Esophagus squamous epithelium (tissue), 5 donors: ENCODE data around the gene RAB40C. TPM values are rescaled to one million over a fixed set of nuclear protein-coding genes. Genes with fewer than 3 reads are reported as not detected.

Experiments
- DNase-seq: peaks from one replicate; lab custom pipeline; 2025; lab: John Stamatoyannopoulos, UW
- H3K27ac ChIP-seq, 4 donors: fragments of 200-600 bp; sonication (generic); one replicate each; pipeline ENCODE4 v1.5.1; 2016 to 2019; ENCODE audit warnings: mild to moderate bottlenecking in 1 of 4
- H3K27me3 ChIP-seq, 4 donors: fragments of 200-600 bp; sonication (generic); 1 replicate in 3 of 4; 2 replicates in 1 of 4; pipeline versions ENCODE4 v1.5.1 to v1.6.0; 2017 to 2021; ENCODE audit warnings: antibody characterized with exemption in 1 of 4
- H3K36me3 ChIP-seq, 3 donors: fragments of 200-600 bp; sonication (generic); one replicate each; pipeline ENCODE4 v1.5.1; 2016 to 2019
- H3K4me1 ChIP-seq, 3 donors: fragments of 200-600 bp; sonication (generic); one replicate each; pipeline ENCODE4 v1.5.1; 2017 to 2019
- H3K4me3 ChIP-seq, 4 donors: fragments of 200-600 bp; sonication (generic); 1 replicate in 3 of 4; 2 replicates in 1 of 4; pipeline ENCODE4 v1.5.1; 2016 to 2019; ENCODE audit warnings: mild to moderate bottlenecking in 2 of 4, moderate library complexity in 1 of 4
- H3K9me3 ChIP-seq, 3 donors: fragments of 200-600 bp; sonication (generic); one replicate each; pipeline ENCODE4 v1.5.1; 2016 to 2019
- POLR2A ChIP-seq, 4 donors: fragments of 450-650 bp; IDR thresholded peaks; one replicate each; pipeline ENCODE4 v1.6.1; 2017; ENCODE audit warnings: antibody characterized with exemption in 4 of 4, mild to moderate bottlenecking in 4 of 4, moderate library complexity in 3 of 4
- WGBS, 2 donors: methylation state at CpG; one replicate each; pipeline ENCODE4 v1.1.5; 2018; 5-methylcytosine and 5-hydroxymethylcytosine counted together
- intact Hi-C: fragments of 100-400 bp; cut with DNase I; formaldehyde crosslinking; loops from one replicate; pipeline ENCODE4 v1.15.0; 2022
- total RNA-seq, 4 donors: library from RNA; depleted of rRNA; stranded (reverse); fragments of >200 nt; gene quantifications; one replicate each; pipeline ENCODE4 v1.1.0, GENCODE V29; 2016
- TF ChIP-seq, protein P1 (sequence below), 6 experiments: fragments of 450-650 bp in 4 of 6; fragments of 200-600 bp in 2 of 6; sonication (generic) in 2 of 6; IDR thresholded peaks; one replicate each; pipeline ENCODE4 v1.5.1; 2016 to 2019; ENCODE audit warnings: antibody characterized with exemption in 6 of 6, mild to moderate bottlenecking in 4 of 6, moderate library complexity in 4 of 6
- donor health status: DM: yes; HTN: yes; CAD: no.

The RAB40C gene
- total RNA-seq, 4 donors from 2014 or later: 14.2 to 31.4 (median 20.3) TPM

DNA sequence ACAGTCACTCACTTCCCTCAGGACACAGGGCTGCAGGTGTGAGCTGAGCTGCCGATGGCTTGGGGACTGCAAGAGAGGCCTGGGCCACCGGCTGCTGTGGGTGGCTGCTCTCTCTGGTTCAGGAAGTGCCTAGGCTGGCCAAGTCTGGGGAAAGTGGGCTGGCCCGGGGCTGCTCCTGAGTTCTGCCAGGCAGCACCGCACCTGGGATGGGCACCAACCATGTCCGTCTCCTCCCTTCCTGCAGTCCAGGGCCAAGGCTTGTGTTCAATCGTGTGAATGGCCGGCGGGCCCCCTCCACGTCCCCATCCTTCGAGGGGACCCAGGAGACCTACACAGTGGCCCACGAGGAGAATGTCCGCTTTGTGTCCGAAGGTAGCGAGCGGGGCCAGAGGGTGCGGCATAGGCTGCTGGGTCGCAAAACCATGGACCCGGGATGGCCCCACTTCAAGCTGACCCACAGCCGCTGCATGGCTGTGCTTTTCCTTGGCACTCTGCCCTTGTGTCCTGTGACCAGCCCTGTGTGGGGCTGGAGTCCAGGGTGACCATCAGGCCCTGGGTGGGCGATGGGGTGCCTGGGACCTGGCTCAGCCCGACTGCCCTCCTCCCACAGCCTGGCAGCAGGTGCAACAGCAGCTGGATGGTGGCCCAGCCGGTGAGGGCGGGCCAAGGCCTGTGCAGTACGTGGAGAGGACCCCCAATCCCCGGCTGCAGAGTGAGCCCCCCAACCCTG lies 57.5 kb downstream of the RAB40C start:
- TF ChIP-seq POLR2A (IDR thresholded peaks at IDR 0.05): no peak
- TF ChIP-seq, protein P1, sequence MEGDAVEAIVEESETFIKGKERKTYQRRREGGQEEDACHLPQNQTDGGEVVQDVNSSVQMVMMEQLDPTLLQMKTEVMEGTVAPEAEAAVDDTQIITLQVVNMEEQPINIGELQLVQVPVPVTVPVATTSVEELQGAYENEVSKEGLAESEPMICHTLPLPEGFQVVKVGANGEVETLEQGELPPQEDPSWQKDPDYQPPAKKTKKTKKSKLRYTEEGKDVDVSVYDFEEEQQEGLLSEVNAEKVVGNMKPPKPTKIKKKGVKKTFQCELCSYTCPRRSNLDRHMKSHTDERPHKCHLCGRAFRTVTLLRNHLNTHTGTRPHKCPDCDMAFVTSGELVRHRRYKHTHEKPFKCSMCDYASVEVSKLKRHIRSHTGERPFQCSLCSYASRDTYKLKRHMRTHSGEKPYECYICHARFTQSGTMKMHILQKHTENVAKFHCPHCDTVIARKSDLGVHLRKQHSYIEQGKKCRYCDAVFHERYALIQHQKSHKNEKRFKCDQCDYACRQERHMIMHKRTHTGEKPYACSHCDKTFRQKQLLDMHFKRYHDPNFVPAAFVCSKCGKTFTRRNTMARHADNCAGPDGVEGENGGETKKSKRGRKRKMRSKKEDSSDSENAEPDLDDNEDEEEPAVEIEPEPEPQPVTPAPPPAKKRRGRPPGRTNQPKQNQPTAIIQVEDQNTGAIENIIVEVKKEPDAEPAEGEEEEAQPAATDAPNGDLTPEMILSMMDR (IDR thresholded peaks at IDR 0.05): no peak
- peaks cover 42 to 87% (median 42%) of the 10 kb centered on the region in 3 donors for H3K4me1 ChIP-seq
- H3K27ac ChIP-seq: peak overlapping the region in 2 of 4 donors; percentile 86 to 91
- H3K4me3 ChIP-seq: peak overlapping the region in 1 of 4 donors; percentile 92
- WGBS, 2 donors: no CpG with 5 or more reads among the region's 25 CpGs
- no peaks in the 10 kb centered on the region for H3K27me3 ChIP-seq
- intact Hi-C loops: no loop called here
- H3K9me3 ChIP-seq: no peaks in the 10 kb centered on the region
- peaks cover 0 to 11% (median 0%) of the 10 kb centered on the region in 3 donors for H3K36me3 ChIP-seq
- DNase-seq: no peak

DNA sequence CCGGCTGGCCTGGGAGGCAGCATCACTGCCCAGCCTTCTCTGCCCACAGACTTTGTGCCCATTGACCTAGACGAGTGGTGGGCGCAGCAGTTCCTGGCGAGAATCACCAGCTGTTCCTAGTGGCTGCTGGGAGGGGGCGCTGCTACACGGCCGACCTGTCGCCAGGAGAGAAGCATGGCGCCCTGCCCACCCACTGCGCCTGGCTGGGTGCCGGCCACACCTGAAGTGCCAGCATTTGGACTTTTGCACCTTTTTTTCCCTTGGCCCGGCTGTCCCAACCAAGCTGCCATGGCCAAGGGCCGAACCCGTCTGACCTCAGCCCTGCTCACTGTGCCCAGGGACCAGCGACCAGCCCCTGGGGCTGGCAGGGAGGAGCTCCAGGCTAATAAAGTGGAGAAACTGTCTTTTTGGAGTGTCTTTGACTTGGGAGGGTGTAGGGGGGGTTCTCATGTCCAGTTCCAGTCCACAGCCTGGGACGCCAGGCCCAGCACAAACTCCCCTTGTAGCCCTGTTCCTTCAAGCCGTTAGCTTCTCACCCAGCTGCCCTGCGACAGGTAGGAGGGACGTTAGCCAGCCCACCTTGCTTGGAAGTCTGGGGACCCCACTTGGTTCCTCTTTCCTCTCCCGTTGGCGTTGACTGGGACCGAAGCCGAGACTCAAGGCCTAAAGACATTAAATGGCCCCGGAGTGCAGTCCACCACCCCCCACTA lies 58.4 kb downstream of the RAB40C start:
- intact Hi-C loops: no loop called here
- TF ChIP-seq POLR2A (IDR thresholded peaks at IDR 0.05): no peak
- TF ChIP-seq, protein P1 (IDR thresholded peaks at IDR 0.05): peak in 5 of 6 experiments; percentile 19 to 51 (median 31)
- no peak for DNase-seq
- peak overlapping the region; percentile 86 to 91 (median 88) for H3K27ac ChIP-seq
- H3K9me3 ChIP-seq: no peaks in the 10 kb centered on the region
- peaks cover 33 to 78% (median 34%) of the 10 kb centered on the region in 3 donors for H3K4me1 ChIP-seq
- 15% methylated on average over 6 of the region's 24 CpGs; no CpG with 5 or more reads in 1 of the 2 donors for WGBS, 2 donors
- H3K4me3 ChIP-seq: peak overlapping the region; percentile 60 to 92 (median 72)
- no peaks in the 10 kb centered on the region for H3K27me3 ChIP-seq
- peaks cover 0 to 16% (median 0%) of the 10 kb centered on the region in 3 donors for H3K36me3 ChIP-seq

DNA sequence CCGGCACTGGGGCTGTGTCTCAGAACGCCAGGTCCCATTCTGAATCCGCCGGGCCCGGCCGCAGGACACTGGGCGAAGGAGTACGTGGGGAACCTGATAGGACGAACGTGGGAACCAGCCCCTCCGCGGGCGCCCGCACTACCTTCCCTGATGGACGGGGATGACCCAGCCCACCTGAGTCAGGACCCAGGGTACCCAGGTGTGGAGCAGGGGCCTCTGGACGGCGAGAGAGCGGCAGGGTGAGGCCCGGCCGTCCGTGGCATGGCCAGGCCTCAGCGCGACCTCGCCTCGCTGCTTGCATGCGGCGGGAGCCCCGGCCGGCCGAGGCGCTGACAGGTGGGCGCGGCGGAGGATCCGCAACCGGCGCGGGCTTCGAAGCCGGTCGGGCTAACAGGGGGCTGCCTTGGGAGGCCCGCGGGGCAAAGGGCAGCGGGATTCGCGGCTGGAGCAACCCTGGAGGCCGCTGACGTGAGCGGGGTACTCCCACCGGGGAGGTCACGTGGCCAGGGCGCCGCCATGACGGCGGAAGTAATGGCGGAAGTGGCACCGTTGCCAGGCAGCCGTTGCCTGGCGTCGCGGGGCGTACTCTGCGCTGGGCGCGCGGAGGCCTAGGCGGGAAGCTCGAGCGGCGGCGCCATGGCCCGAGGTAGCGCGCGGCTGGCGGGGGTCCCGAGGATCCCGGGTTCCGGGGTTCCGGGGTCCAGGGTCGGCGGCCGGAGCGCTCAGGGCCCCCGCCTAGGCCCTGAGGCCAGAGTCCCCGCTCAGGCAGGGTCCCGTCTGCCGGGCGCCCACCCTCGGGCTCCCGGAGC lies 59.1 kb downstream of the RAB40C start, which contains the start of gene WDR90:
Gene WDR90 (plus strand): TSS at position 585 of the 809 bp plus-strand sequence. CDS start 52 bp downstream, at position 637.
- Histone ChIP-seq H3K27me3 (no peaks in the 10 kb centered on the region), H3K4me3 (peak within 1 kb of the TSS; percentile 60 to 92 (median 72)), H3K27ac (peak within 1 kb of the TSS; percentile 86 to 91 (median 88)), H3K36me3 (peaks cover 0 to 24% (median 0%) of the 10 kb centered on the region in 3 donors), H3K9me3 (no peaks in the 10 kb centered on the region), H3K4me1 (peaks cover 32 to 70% (median 33%) of the 10 kb centered on the region in 3 donors)
- peak in 1 of 4 donors; percentile 37 for TF ChIP-seq POLR2A (IDR thresholded peaks at IDR 0.05)
- TF ChIP-seq, protein P1 (IDR thresholded peaks at IDR 0.05): peak in 3 of 6 experiments; percentile 6 to 10 (median 7)
- DNase-seq: peak; percentile 35
- 0% methylated on average over 5 of the region's 91 CpGs; no CpG with 5 or more reads in 1 of the 2 donors for WGBS, 2 donors
- intact Hi-C loops: no loop called here

DNA sequence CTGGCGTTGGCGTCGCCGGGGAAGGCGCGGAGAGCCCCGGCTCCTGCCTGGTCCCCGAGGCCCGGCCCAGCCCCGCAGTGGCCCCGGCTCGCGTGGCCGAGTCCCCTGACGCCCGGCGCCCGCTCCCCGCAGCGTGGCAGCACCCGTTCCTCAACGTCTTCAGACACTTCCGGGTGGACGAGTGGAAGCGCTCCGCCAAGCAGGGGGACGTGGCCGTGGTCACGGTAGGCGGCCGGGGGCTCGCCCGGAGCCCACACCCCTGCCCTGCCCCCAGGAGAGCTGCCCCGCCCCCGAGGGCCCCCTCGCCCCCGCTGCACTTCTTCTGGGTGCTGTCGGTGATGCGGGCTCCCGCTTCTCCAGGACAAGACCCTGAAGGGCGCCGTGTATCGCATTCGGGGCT lies 59.8 kb downstream of the RAB40C start:
- H3K9me3 ChIP-seq: no peaks in the 10 kb centered on the region
- no peaks in the 10 kb centered on the region for H3K27me3 ChIP-seq
- TF ChIP-seq POLR2A (IDR thresholded peaks at IDR 0.05): no peak
- TF ChIP-seq, protein P1 (IDR thresholded peaks at IDR 0.05): no peak
- WGBS, 2 donors: no CpG with 5 or more reads among the region's 44 CpGs
- H3K4me1 ChIP-seq: peaks cover 32 to 64% (median 33%) of the 10 kb centered on the region in 3 donors
- peak overlapping the region; percentile 60 to 92 (median 72) for H3K4me3 ChIP-seq
- H3K36me3 ChIP-seq: peaks cover 0 to 26% (median 0%) of the 10 kb centered on the region in 3 donors
- no peak for DNase-seq
- H3K27ac ChIP-seq: peak overlapping the region in 3 of 4 donors; percentile 86 to 91 (median 87)
- intact Hi-C loops: no loop called here
